Body of pancreas (tissue), 4 donors: Measurements from ENCODE around the gene BCOR. TPM values are rescaled to one million over a fixed set of nuclear protein-coding genes. Genes with fewer than 3 reads are reported as not detected.
A peak's percentile ranks its signal among the peaks of the same experiment; 100 is the strongest.

Source experiments
- ATAC-seq: fragments of 150-250 bp; one replicate; pipeline ENCODE4 v1.9.1; 2016
- DNase-seq, 4 donors: peaks; one replicate each; pipeline ENCODE4 v3.0.0-alpha.2; 2019
- H3K27ac ChIP-seq, 4 donors: fragments of 200-600 bp; sonication (generic); 1 replicate in 3 of 4; 2 replicates in 1 of 4; pipeline versions ENCODE4 v1.5.1 to v1.6.1; 2016 to 2019; ENCODE audit warnings: mild to moderate bottlenecking in 1 of 4, mixed read lengths in 1 of 4, moderate library complexity in 1 of 4
- H3K27me3 ChIP-seq, 2 donors: fragments of 200-600 bp; sonication (generic); one replicate each; pipeline ENCODE4 v1.6.0; 2016; ENCODE audit warnings: mild to moderate bottlenecking in 1 of 2
- H3K36me3 ChIP-seq, 2 donors: fragments of 200-600 bp; sonication (generic); replicated peaks in 1 of 2; 2 replicates each; pipeline ENCODE4 v1.5.1; 2016; ENCODE audit warnings: low read depth in 2 of 2; ENCODE audit not compliant: insufficient read depth in 1 of 2
- H3K4me1 ChIP-seq: fragments of 200-600 bp; sonication (generic); one replicate; pipeline ENCODE4 v1.6.0; 2016
- H3K4me3 ChIP-seq, 2 donors: fragments of 200-600 bp; sonication (generic); 1 replicate in 1 of 2; 2 replicates in 1 of 2; pipeline ENCODE4 v1.5.1; 2016 to 2019
- H3K9me3 ChIP-seq, 3 donors: fragments of 200-600 bp; sonication (generic); 1 replicate in 2 of 3; 2 replicates in 1 of 3; pipeline ENCODE4 v1.5.1; 2016
- POLR2A ChIP-seq, 3 donors: fragments of 450-650 bp; IDR thresholded peaks; one replicate each; pipeline ENCODE4 v1.6.1; 2016; ENCODE audit warnings: antibody characterized with exemption in 3 of 3, mild to moderate bottlenecking in 2 of 3
- WGBS, 2 donors: methylation state at CpG; one replicate each; pipeline ENCODE4 v1.1.5; 2017; 5-methylcytosine and 5-hydroxymethylcytosine counted together
- intact Hi-C: fragments of 100-400 bp; cut with DNase I; formaldehyde crosslinking; loops from one replicate; pipeline ENCODE4 v1.15.1; 2023
- total RNA-seq, 2 donors: library from RNA; depleted of rRNA; stranded (reverse); fragments of >200 nt; gene quantifications; one replicate each; pipeline ENCODE4 v1.1.0, GENCODE V29; 2016
- TF ChIP-seq, protein P1 (sequence below), 7 experiments: fragments of 450-650 bp in 4 of 7; fragments of 200-600 bp in 3 of 7; sonication (generic) in 3 of 7; IDR thresholded peaks; one replicate each; pipeline ENCODE4 v1.5.1; 2016 to 2019; ENCODE audit warnings: antibody characterized with exemption in 7 of 7

BCOR gene
- total RNA-seq, 2 donors from 2014 or later: 13.2 to 23.6 TPM

- no peak overlapping the region for H3K4me3 ChIP-seq
- no peaks in the 10 kb centered on the region for H3K27me3 ChIP-seq
- peak; percentile 23 to 53 (median 36) for DNase-seq
- H3K9me3 ChIP-seq: no peaks in the 10 kb centered on the region
- peak; percentile 79 for ATAC-seq
- no peaks in the 10 kb centered on the region for H3K36me3 ChIP-seq
- peak overlapping the region; percentile 45 to 74 (median 60) for H3K27ac ChIP-seq
- H3K4me1 ChIP-seq: peaks cover 36% of the 10 kb centered on the region
- intact Hi-C loops: no loop called here
- WGBS, 2 donors: 0 to 33% methylated on average over 2 to 10 of the region's 12 CpGs
- no peak for TF ChIP-seq POLR2A (IDR thresholded peaks at IDR 0.05)
- TF ChIP-seq, protein P1, sequence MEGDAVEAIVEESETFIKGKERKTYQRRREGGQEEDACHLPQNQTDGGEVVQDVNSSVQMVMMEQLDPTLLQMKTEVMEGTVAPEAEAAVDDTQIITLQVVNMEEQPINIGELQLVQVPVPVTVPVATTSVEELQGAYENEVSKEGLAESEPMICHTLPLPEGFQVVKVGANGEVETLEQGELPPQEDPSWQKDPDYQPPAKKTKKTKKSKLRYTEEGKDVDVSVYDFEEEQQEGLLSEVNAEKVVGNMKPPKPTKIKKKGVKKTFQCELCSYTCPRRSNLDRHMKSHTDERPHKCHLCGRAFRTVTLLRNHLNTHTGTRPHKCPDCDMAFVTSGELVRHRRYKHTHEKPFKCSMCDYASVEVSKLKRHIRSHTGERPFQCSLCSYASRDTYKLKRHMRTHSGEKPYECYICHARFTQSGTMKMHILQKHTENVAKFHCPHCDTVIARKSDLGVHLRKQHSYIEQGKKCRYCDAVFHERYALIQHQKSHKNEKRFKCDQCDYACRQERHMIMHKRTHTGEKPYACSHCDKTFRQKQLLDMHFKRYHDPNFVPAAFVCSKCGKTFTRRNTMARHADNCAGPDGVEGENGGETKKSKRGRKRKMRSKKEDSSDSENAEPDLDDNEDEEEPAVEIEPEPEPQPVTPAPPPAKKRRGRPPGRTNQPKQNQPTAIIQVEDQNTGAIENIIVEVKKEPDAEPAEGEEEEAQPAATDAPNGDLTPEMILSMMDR (IDR thresholded peaks at IDR 0.05): no peak
Observed at GRCh38 chrX:40140706-40141499, 43.1 kb upstream of the BCOR start.

- intact Hi-C loops: no loop called here
- H3K36me3 ChIP-seq: no peaks in the 10 kb centered on the region
- ATAC-seq (peak; percentile 95), DNase-seq (peak; percentile 75 to 86 (median 80))
- H3K27me3 ChIP-seq: no peaks in the 10 kb centered on the region
- H3K27ac ChIP-seq: peak overlapping the region; percentile 12 to 56 (median 39)
- TF ChIP-seq, protein P1 (IDR thresholded peaks at IDR 0.05): no peak
- TF ChIP-seq POLR2A (IDR thresholded peaks at IDR 0.05): no peak
- no peak overlapping the region for H3K4me3 ChIP-seq
- 9 to 25% methylated on average over 7 of the region's 7 CpGs for WGBS, 2 donors
- H3K9me3 ChIP-seq: no peaks in the 10 kb centered on the region
- no peaks in the 10 kb centered on the region for H3K4me1 ChIP-seq
Observed at GRCh38 chrX:40132751-40133150, 35.0 kb upstream of the BCOR start.

DNA sequence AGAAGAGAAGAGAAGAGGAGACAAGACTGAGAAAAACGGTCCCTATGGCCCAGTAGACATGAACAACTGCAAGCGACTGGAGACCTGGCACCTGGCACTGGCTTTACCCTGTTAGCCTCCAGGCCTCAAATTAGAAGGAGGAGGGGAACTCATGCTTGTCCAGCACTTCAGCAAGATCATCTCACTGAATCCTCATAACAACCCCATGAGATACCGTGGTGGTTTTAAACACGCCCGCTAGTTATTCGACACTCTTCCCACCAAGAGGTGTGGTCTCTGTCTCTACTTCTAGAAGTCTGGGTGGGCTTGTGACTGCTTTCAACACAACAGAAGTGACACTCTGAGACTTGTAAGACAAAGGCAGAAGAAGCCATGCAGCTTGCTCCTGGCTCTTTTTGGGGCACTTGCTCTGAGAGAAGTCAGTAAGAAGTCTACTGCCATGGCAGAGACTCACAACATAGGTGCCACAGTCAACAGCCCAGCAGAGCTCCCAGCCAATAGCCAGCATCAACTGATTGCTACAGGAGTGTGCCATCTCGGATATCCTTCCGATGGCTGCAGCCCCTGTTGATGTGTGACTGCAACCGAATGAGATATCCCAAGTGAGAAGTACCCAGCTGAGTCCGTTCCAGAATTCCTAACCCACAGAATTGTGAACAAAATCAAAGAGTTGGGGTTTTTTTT is 34.0 kb upstream of the BCOR start:
- Histone ChIP-seq H3K27ac (no peak overlapping the region), H3K36me3 (no peaks in the 10 kb centered on the region), H3K27me3 (no peaks in the 10 kb centered on the region), H3K4me1 (no peaks in the 10 kb centered on the region), H3K9me3 (no peaks in the 10 kb centered on the region), H3K4me3 (no peak overlapping the region)
- DNase-seq: no peak
- TF ChIP-seq, protein P1 (IDR thresholded peaks at IDR 0.05): no peak
- TF ChIP-seq POLR2A (IDR thresholded peaks at IDR 0.05): no peak
- intact Hi-C loops: no loop called here
- WGBS, 2 donors: 94 to 100% methylated on average over 5 to 10 of the region's 10 CpGs
- ATAC-seq: no peak

DNA sequence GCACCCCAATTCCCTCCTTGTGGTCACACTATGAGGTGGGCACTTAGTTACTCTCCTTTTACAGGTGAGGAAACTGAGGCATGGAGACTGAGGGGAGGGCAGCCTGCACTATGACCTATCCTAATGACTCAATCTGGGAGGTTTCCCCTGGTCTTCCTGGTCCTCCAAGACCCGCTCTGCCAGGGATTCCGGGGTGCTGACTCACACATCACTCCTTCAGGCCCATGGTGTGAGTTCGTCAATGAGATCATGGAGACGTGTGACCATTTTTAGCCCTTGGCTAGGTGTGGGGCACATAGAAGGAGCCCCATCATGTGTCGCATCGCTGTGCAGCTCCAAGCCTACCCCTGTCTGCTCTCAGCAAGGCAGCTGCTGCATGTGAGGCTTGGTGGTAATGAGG is 32.4 kb upstream of the BCOR start:
- ATAC-seq (no peak), DNase-seq (no peak)
- intact Hi-C loops: no loop called here
- no peak for TF ChIP-seq POLR2A (IDR thresholded peaks at IDR 0.05)
- TF ChIP-seq, protein P1 (IDR thresholded peaks at IDR 0.05): no peak
- Histone ChIP-seq H3K9me3 (no peaks in the 10 kb centered on the region), H3K4me1 (no peaks in the 10 kb centered on the region), H3K27ac (no peak overlapping the region), H3K36me3 (no peaks in the 10 kb centered on the region), H3K4me3 (no peak overlapping the region), H3K27me3 (no peaks in the 10 kb centered on the region)
- 97% methylated on average over 4 of the region's 6 CpGs; no CpG with 5 or more reads in 1 of the 2 donors for WGBS, 2 donors
